ENCODE measurements around the gene SGCA.
A peak's percentile ranks its signal among the peaks of the same experiment; 100 is the strongest.

Gene SGCA

GRCh38 chr17:50165867-50166517, at the start of gene SGCA:
Gene SGCA (plus strand): TSS chr17:50166005. CDS start chr17:50166041, 36 bp downstream.
- Histone ChIP-seq H3K27ac (ENCODE audit: low read length) (no peak within 1 kb of the TSS), H3K9ac (ENCODE audit: low read depth, low read length) (no peak within 1 kb of the TSS), H3K9me3 (ENCODE audit: insufficient read depth, low read depth, low read length) (no peaks in the 10 kb centered on the region), H3K36me3 (ENCODE audit: insufficient read depth, low read depth, low read length) (no peaks in the 10 kb centered on the region), H3K4me1 (ENCODE audit: insufficient read depth, low read length) (peaks cover 2% of the 10 kb centered on the region; the same call in 1 of the 2 replicates), H3K27me3 (ENCODE audit: insufficient read depth, low read length) (peaks cover 9% of the 10 kb centered on the region), H3K4me3 (ENCODE audit: low read length) (no peak within 1 kb of the TSS)

GRCh38 chr17:50117202-50118051, 48.4 kb upstream of the SGCA start:
- Histone ChIP-seq H3K4me1 (ENCODE audit: insufficient read depth, low read length) (peaks cover 10% of the 10 kb centered on the region; the same call in 1 of the 2 replicates), H3K9ac (ENCODE audit: low read depth, low read length) (peak overlapping the region; percentile 29; the same call in 1 of the 2 replicates), H3K27me3 (ENCODE audit: insufficient read depth, low read length) (peaks cover 42% of the 10 kb centered on the region), H3K36me3 (ENCODE audit: insufficient read depth, low read depth, low read length) (no peaks in the 10 kb centered on the region), H3K4me3 (ENCODE audit: low read length) (peak overlapping the region; percentile 60), H3K27ac (ENCODE audit: low read length) (no peak overlapping the region), H3K9me3 (ENCODE audit: insufficient read depth, low read depth, low read length) (no peaks in the 10 kb centered on the region)

GRCh38 chr17:50118076-50118827, 47.6 kb upstream of the SGCA start:
- Histone ChIP-seq H3K27me3 (ENCODE audit: insufficient read depth, low read length) (peaks cover 42% of the 10 kb centered on the region), H3K9ac (ENCODE audit: low read depth, low read length) (no peak overlapping the region), H3K4me3 (ENCODE audit: low read length) (no peak overlapping the region), H3K9me3 (ENCODE audit: insufficient read depth, low read depth, low read length) (no peaks in the 10 kb centered on the region), H3K4me1 (ENCODE audit: insufficient read depth, low read length) (peaks cover 13% of the 10 kb centered on the region), H3K36me3 (ENCODE audit: insufficient read depth, low read depth, low read length) (no peaks in the 10 kb centered on the region), H3K27ac (ENCODE audit: low read length) (no peak overlapping the region)

GRCh38 chr17:50118828-50119218, 47.0 kb upstream of the SGCA start:
- no peaks in the 10 kb centered on the region for H3K9me3 ChIP-seq (ENCODE audit: insufficient read depth, low read depth, low read length)
- no peak overlapping the region for H3K4me3 ChIP-seq (ENCODE audit: low read length)
- no peaks in the 10 kb centered on the region for H3K36me3 ChIP-seq (ENCODE audit: insufficient read depth, low read depth, low read length)
- H3K4me1 ChIP-seq (ENCODE audit: insufficient read depth, low read length): peaks cover 19% of the 10 kb centered on the region
- no peak overlapping the region for H3K27ac ChIP-seq (ENCODE audit: low read length)
- peaks cover 42% of the 10 kb centered on the region for H3K27me3 ChIP-seq (ENCODE audit: insufficient read depth, low read length)
- no peak overlapping the region for H3K9ac ChIP-seq (ENCODE audit: low read depth, low read length)

GRCh38 chr17:50120475-50121253, 45.1 kb upstream of the SGCA start:
- Histone ChIP-seq H3K9ac (ENCODE audit: low read depth, low read length) (no peak overlapping the region), H3K27ac (ENCODE audit: low read length) (no peak overlapping the region), H3K9me3 (ENCODE audit: insufficient read depth, low read depth, low read length) (no peaks in the 10 kb centered on the region), H3K4me3 (ENCODE audit: low read length) (no peak overlapping the region), H3K36me3 (ENCODE audit: insufficient read depth, low read depth, low read length) (no peaks in the 10 kb centered on the region), H3K27me3 (ENCODE audit: insufficient read depth, low read length) (peaks cover 42% of the 10 kb centered on the region), H3K4me1 (ENCODE audit: insufficient read depth, low read length) (peaks cover 16% of the 10 kb centered on the region)

GRCh38 chr17:50122945-50123344, 42.9 kb upstream of the SGCA start:
- no peaks in the 10 kb centered on the region for H3K36me3 ChIP-seq (ENCODE audit: insufficient read depth, low read depth, low read length)

GRCh38 chr17:50123649-50124349, 42.0 kb upstream of the SGCA start:
- no peak overlapping the region; the same call in 1 of the 2 replicates for H3K4me3 ChIP-seq (ENCODE audit: low read length)
- H3K27ac ChIP-seq (ENCODE audit: low read length): no peak overlapping the region
- peak overlapping the region; percentile 57; the same call in 1 of the 2 replicates for H3K9ac ChIP-seq (ENCODE audit: low read depth, low read length)
- no peaks in the 10 kb centered on the region for H3K9me3 ChIP-seq (ENCODE audit: insufficient read depth, low read depth, low read length)
- peaks cover 26% of the 10 kb centered on the region for H3K27me3 ChIP-seq (ENCODE audit: insufficient read depth, low read length)
- no peaks in the 10 kb centered on the region for H3K36me3 ChIP-seq (ENCODE audit: insufficient read depth, low read depth, low read length)
- peaks cover 18% of the 10 kb centered on the region for H3K4me1 ChIP-seq (ENCODE audit: insufficient read depth, low read length)

More at GRCh38 chr17:50122945-50123344, 42.9 kb upstream of the SGCA start:
- H3K4me1 ChIP-seq (ENCODE audit: insufficient read depth, low read length): peaks cover 16% of the 10 kb centered on the region
- H3K4me3 ChIP-seq (ENCODE audit: low read length): no peak overlapping the region
- no peak overlapping the region for H3K27ac ChIP-seq (ENCODE audit: low read length)
- peaks cover 33% of the 10 kb centered on the region for H3K27me3 ChIP-seq (ENCODE audit: insufficient read depth, low read length)
- no peaks in the 10 kb centered on the region for H3K9me3 ChIP-seq (ENCODE audit: insufficient read depth, low read depth, low read length)
- H3K9ac ChIP-seq (ENCODE audit: low read depth, low read length): peak overlapping the region; percentile 3; the same call in 1 of the 2 replicates

- Histone ChIP-seq H3K9ac (ENCODE audit: low read depth, low read length) (no peak overlapping the region), H3K27me3 (ENCODE audit: insufficient read depth, low read length) (peaks cover 14% of the 10 kb centered on the region), H3K4me3 (ENCODE audit: low read length) (no peak overlapping the region), H3K4me1 (ENCODE audit: insufficient read depth, low read length) (peaks cover 18% of the 10 kb centered on the region), H3K36me3 (ENCODE audit: insufficient read depth, low read depth, low read length) (no peaks in the 10 kb centered on the region), H3K27ac (ENCODE audit: low read length) (no peak overlapping the region), H3K9me3 (ENCODE audit: insufficient read depth, low read depth, low read length) (no peaks in the 10 kb centered on the region)
These were observed 40.3 kb upstream of the SGCA start for GRCh38 chr17:50125420-50125997.

GRCh38 chr17:50127697-50128361, 38.0 kb upstream of the SGCA start:
- no peaks in the 10 kb centered on the region for H3K9me3 ChIP-seq (ENCODE audit: insufficient read depth, low read depth, low read length)

More at GRCh38 chr17:50127697-50128361, 38.0 kb upstream of the SGCA start:
- H3K36me3 ChIP-seq (ENCODE audit: insufficient read depth, low read depth, low read length): no peaks in the 10 kb centered on the region
- peak overlapping the region; percentile 49 for H3K4me3 ChIP-seq (ENCODE audit: low read length)
- peaks cover 34% of the 10 kb centered on the region for H3K27me3 ChIP-seq (ENCODE audit: insufficient read depth, low read length)
- peaks cover 22% of the 10 kb centered on the region for H3K4me1 ChIP-seq (ENCODE audit: insufficient read depth, low read length)
- peak overlapping the region; percentile 25 for H3K27ac ChIP-seq (ENCODE audit: low read length)
- H3K9ac ChIP-seq (ENCODE audit: low read depth, low read length): peak overlapping the region; percentile 16; the same call in 1 of the 2 replicates

Data from iPS-20b (cell line).